WTC11 (cell line): Measurements from ENCODE around the gene BEGAIN. TPM values are rescaled to one million over a fixed set of nuclear protein-coding genes. Genes with fewer than 3 reads are reported as not detected.

ENCODE experiments used
- ATAC-seq: fragments of 200-7000 bp; cut with Tn5 transposase; 2 replicates; pipeline ENCODE4 v1.10.0; 2021; ENCODE audit warnings: mild to moderate bottlenecking, moderate library complexity
- CTCF ChIA-PET: fragments of 300-600 bp; sonication (Branson Sonifier 250); formaldehyde crosslinking; loops from one replicate; lab custom pipeline; 2021; ENCODE audit warnings: antibody characterized with exemption; lab: Charles Lee
- POLR2A ChIA-PET: fragments of 350-600 bp; sonication (Branson Sonifier 250); formaldehyde crosslinking; loops from one replicate; lab custom pipeline; 2021; ENCODE audit warnings: antibody characterized with exemption; lab: Charles Lee
- DNase-seq: peaks from one replicate; pipeline ENCODE4 v3.0.0; 2021; ENCODE audit warnings: low spot score
- H3K27ac Mint-ChIP-seq: 2 replicates; pipeline ENCODE4 v1.8.0; 2021; ENCODE audit warnings: mixed read lengths
- H3K27me3 Mint-ChIP-seq: 2 replicates; pipeline ENCODE4 v1.8.0; 2021; ENCODE audit warnings: low read depth, mild to moderate bottlenecking, moderate library complexity, mixed read lengths
- H3K36me3 Mint-ChIP-seq: 2 replicates; pipeline ENCODE4 v1.8.0; 2021; ENCODE audit warnings: mixed read lengths
- H3K4me1 Mint-ChIP-seq: 2 replicates; pipeline ENCODE4 v1.8.0; 2022; ENCODE audit warnings: mixed read lengths
- H3K4me3 Mint-ChIP-seq: 2 replicates; pipeline ENCODE4 v1.8.0; 2021; ENCODE audit warnings: mild to moderate bottlenecking, moderate library complexity, mixed read lengths
- H3K9me3 Mint-ChIP-seq: 2 replicates; pipeline ENCODE4 v1.8.0; 2021; ENCODE audit warnings: mixed read lengths
- CBFB ChIP-seq: sonication (generic); formaldehyde crosslinking; IDR thresholded peaks from 2 replicates; pipeline ENCODE4 v1.8.1; 2022; ENCODE audit warnings: mild to moderate bottlenecking, low read depth, missing genetic modification reagents
- CREM ChIP-seq: sonication (generic); formaldehyde crosslinking; IDR thresholded peaks from 2 replicates; pipeline ENCODE4 v1.8.1; 2022; ENCODE audit warnings: mild to moderate bottlenecking, missing genetic modification reagents, moderate library complexity
- FOXP1 ChIP-seq: sonication (generic); formaldehyde crosslinking; IDR thresholded peaks from 2 replicates; pipeline ENCODE4 v1.8.0; 2022; ENCODE audit warnings: missing genetic modification reagents, mild to moderate bottlenecking, moderate library complexity, borderline replicate concordance
- GABPB1 ChIP-seq: sonication (generic); formaldehyde crosslinking; IDR thresholded peaks from 2 replicates; pipeline ENCODE4 v1.8.1; 2023; ENCODE audit warnings: mild to moderate bottlenecking, missing genetic modification reagents
- GRHL2 ChIP-seq: fragments of 250-450 bp; sonication (Bioruptor Pico); IDR thresholded peaks from 2 replicates; pipeline ENCODE4 v1.8.0; 2022; ENCODE audit warnings: mild to moderate bottlenecking, moderate library complexity; ENCODE audit not compliant: insufficient replicate concordance, severe bottlenecking
- JAZF1 ChIP-seq: fragments of 250-450 bp; sonication (Bioruptor Pico); IDR thresholded peaks from 2 replicates; pipeline ENCODE4 v1.9.0; 2021; ENCODE audit warnings: moderate library complexity, mild to moderate bottlenecking, inconsistent platforms
- NFYB ChIP-seq: sonication (generic); formaldehyde crosslinking; conservative IDR thresholded peaks from 2 replicates; pipeline ENCODE4 v1.8.0; 2022; ENCODE audit warnings: low read depth, missing genetic modification reagents
- RELA ChIP-seq: sonication (generic); formaldehyde crosslinking; IDR thresholded peaks from 2 replicates; pipeline ENCODE4 v1.8.1; 2022; ENCODE audit warnings: missing genetic modification reagents, mild to moderate bottlenecking, borderline replicate concordance
- SOX15 ChIP-seq: fragments of 250-450 bp; sonication (Bioruptor Pico); IDR thresholded peaks from 2 replicates; pipeline ENCODE4 v1.9.0; 2021; ENCODE audit warnings: mild to moderate bottlenecking
- TCF7 ChIP-seq: sonication (generic); formaldehyde crosslinking; IDR thresholded peaks from 2 replicates; pipeline ENCODE4 v1.8.0; 2022; ENCODE audit warnings: mild to moderate bottlenecking, low read depth, missing genetic modification reagents, moderate library complexity
- TEAD1 ChIP-seq: sonication (generic); formaldehyde crosslinking; IDR thresholded peaks from 2 replicates; pipeline ENCODE4 v1.8.0; 2022; ENCODE audit warnings: mild to moderate bottlenecking, missing genetic modification reagents
- ZNF138 ChIP-seq: sonication (generic); formaldehyde crosslinking; conservative IDR thresholded peaks from 2 replicates; pipeline ENCODE4 v1.8.1; 2022; ENCODE audit warnings: mild to moderate bottlenecking, moderate library complexity, missing genetic modification reagents
- ZNF219 ChIP-seq: sonication (generic); formaldehyde crosslinking; IDR thresholded peaks from 2 replicates; pipeline ENCODE4 v1.8.0; 2023; ENCODE audit warnings: missing genetic modification reagents, mild to moderate bottlenecking, borderline replicate concordance
- ZNF232 ChIP-seq: sonication (generic); formaldehyde crosslinking; IDR thresholded peaks from 2 replicates; pipeline ENCODE4 v1.8.0; 2022; ENCODE audit warnings: mild to moderate bottlenecking, missing genetic modification reagents
- ZNF317 ChIP-seq: sonication (generic); formaldehyde crosslinking; IDR thresholded peaks from 2 replicates; pipeline ENCODE4 v1.8.1; 2023; ENCODE audit warnings: low read depth, mild to moderate bottlenecking, moderate library complexity, missing genetic modification reagents, borderline replicate concordance
- total RNA-seq: library from RNA; stranded (reverse); gene quantifications from 3 replicates; pipeline ENCODE4 v1.2.3, GENCODE V29; 2021
- TF ChIP-seq, protein P1 (sequence below): sonication (generic); formaldehyde crosslinking; IDR thresholded peaks from 2 replicates; pipeline ENCODE4 v1.8.1; 2023; ENCODE audit warnings: mild to moderate bottlenecking, moderate library complexity, missing genetic modification reagents
- TF ChIP-seq, protein P2 (sequence below): fragments of 250-450 bp; sonication (Bioruptor Pico); IDR thresholded peaks from 2 replicates; pipeline ENCODE4 v1.9.0; 2021; ENCODE audit warnings: mild to moderate bottlenecking
- TF ChIP-seq, protein P3 (sequence below): sonication (generic); formaldehyde crosslinking; IDR thresholded peaks from 2 replicates; pipeline ENCODE4 v1.8.1; 2023; ENCODE audit warnings: mild to moderate bottlenecking, missing genetic modification reagents, moderate library complexity
- TF ChIP-seq, protein P4 (sequence below): sonication (generic); formaldehyde crosslinking; IDR thresholded peaks from 2 replicates; pipeline ENCODE4 v1.8.1; 2022; ENCODE audit warnings: missing genetic modification reagents, borderline replicate concordance
- TF ChIP-seq, protein P5 (sequence below): sonication (generic); formaldehyde crosslinking; IDR thresholded peaks from 2 replicates; pipeline ENCODE4 v1.8.0; 2023; ENCODE audit warnings: missing genetic modification reagents, mild to moderate bottlenecking, borderline replicate concordance
- TF ChIP-seq, protein P6 (sequence below): fragments of 250-450 bp; sonication (Bioruptor Pico); IDR thresholded peaks from 2 replicates; pipeline ENCODE4 v1.9.0; 2021; ENCODE audit warnings: mild to moderate bottlenecking
- TF ChIP-seq, protein P7 (sequence below): fragments of 250-450 bp; sonication (Bioruptor Pico); IDR thresholded peaks from 2 replicates; pipeline ENCODE4 v1.9.0; 2021; ENCODE audit warnings: moderate library complexity, mild to moderate bottlenecking, inconsistent platforms, borderline replicate concordance
- TF ChIP-seq, protein P8 (sequence below): sonication (generic); formaldehyde crosslinking; IDR thresholded peaks from 2 replicates; pipeline ENCODE4 v1.8.1; 2022; ENCODE audit warnings: mild to moderate bottlenecking, missing genetic modification reagents, moderate library complexity, borderline replicate concordance

BEGAIN gene
- total RNA-seq, 1 experiment from 2014 or later: 1.3 TPM

DNA sequence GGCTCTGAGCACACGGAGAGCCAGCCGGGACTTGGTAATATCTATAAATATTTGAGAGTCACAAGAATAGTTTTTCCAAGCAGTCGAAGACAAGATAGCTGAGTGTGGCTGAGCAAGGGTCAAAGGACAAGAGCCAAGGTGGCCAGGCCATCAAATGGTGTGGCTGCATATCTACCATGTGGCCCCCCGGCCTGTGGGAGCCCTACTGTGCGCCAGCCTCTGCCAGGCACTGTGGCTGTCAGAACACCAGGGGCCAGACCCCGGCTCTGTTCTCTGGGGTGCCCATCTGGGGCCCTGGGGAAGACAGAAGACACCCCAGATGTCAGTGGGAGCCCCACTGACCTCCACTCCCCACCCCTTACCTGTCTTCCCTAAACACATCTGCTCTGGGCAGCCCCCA is 22.7 kb downstream of the BEGAIN start (continued):
- TF ChIP-seq, protein P1, sequence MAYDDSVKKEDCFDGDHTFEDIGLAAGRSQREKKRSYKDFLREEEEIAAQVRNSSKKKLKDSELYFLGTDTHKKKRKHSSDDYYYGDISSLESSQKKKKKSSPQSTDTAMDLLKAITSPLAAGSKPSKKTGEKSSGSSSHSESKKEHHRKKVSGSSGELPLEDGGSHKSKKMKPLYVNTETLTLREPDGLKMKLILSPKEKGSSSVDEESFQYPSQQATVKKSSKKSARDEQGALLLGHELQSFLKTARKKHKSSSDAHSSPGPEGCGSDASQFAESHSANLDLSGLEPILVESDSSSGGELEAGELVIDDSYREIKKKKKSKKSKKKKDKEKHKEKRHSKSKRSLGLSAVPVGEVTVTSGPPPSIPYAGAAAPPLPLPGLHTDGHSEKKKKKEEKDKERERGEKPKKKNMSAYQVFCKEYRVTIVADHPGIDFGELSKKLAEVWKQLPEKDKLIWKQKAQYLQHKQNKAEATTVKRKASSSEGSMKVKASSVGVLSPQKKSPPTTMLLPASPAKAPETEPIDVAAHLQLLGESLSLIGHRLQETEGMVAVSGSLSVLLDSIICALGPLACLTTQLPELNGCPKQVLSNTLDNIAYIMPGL: no peak
- TF ChIP-seq, protein P2, sequence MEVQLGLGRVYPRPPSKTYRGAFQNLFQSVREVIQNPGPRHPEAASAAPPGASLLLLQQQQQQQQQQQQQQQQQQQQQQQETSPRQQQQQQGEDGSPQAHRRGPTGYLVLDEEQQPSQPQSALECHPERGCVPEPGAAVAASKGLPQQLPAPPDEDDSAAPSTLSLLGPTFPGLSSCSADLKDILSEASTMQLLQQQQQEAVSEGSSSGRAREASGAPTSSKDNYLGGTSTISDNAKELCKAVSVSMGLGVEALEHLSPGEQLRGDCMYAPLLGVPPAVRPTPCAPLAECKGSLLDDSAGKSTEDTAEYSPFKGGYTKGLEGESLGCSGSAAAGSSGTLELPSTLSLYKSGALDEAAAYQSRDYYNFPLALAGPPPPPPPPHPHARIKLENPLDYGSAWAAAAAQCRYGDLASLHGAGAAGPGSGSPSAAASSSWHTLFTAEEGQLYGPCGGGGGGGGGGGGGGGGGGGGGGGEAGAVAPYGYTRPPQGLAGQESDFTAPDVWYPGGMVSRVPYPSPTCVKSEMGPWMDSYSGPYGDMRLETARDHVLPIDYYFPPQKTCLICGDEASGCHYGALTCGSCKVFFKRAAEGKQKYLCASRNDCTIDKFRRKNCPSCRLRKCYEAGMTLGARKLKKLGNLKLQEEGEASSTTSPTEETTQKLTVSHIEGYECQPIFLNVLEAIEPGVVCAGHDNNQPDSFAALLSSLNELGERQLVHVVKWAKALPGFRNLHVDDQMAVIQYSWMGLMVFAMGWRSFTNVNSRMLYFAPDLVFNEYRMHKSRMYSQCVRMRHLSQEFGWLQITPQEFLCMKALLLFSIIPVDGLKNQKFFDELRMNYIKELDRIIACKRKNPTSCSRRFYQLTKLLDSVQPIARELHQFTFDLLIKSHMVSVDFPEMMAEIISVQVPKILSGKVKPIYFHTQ (CRISPR knock-in tag): no peak
- TF ChIP-seq ZNF138 (CRISPR knock-in tag) (no peak), CREM (no peak), ZNF232 (CRISPR knock-in tag) (no peak)

DNA sequence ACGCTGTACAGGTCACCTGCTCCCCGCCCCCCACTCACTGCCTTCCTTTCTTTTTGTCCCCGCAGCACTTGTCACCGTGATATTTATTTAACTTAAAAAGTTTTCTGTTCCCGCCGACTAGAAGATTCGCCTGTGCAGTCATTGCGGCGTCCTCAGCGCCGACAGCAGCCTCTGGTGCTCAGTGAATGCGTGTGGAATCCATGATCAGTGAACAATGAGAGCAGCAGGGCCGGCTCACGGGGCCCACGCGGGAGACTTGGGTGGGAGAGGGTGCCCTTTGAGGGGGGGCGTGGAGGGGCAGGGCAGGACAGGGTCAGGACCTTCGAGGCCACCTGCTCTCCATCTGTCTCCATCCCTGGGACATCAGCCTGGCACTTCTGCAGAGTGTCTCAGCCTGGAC is 24.5 kb downstream of the BEGAIN start:
- H3K27ac Mint-ChIP-seq: no peak overlapping the region
- DNase-seq: no peak
- ChIA-PET CTCF (interaction anchor here (1.5 kb wide), 1 partner anchor 83 kb away, joined by 4 read pairs; no protein-coding TSS in a partner anchor), POLR2A (no interaction called here)
- TF ChIP-seq RELA (CRISPR knock-in tag): no peak
- TF ChIP-seq FOXP1 (CRISPR knock-in tag): no peak
- no peak for TF ChIP-seq TCF7 (CRISPR knock-in tag)
- TF ChIP-seq CBFB: no peak
- TF ChIP-seq, protein P3, sequence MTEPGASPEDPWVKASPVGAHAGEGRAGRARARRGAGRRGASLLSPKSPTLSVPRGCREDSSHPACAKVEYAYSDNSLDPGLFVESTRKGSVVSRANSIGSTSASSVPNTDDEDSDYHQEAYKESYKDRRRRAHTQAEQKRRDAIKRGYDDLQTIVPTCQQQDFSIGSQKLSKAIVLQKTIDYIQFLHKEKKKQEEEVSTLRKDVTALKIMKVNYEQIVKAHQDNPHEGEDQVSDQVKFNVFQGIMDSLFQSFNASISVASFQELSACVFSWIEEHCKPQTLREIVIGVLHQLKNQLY: no peak
- TF ChIP-seq, protein P4, sequence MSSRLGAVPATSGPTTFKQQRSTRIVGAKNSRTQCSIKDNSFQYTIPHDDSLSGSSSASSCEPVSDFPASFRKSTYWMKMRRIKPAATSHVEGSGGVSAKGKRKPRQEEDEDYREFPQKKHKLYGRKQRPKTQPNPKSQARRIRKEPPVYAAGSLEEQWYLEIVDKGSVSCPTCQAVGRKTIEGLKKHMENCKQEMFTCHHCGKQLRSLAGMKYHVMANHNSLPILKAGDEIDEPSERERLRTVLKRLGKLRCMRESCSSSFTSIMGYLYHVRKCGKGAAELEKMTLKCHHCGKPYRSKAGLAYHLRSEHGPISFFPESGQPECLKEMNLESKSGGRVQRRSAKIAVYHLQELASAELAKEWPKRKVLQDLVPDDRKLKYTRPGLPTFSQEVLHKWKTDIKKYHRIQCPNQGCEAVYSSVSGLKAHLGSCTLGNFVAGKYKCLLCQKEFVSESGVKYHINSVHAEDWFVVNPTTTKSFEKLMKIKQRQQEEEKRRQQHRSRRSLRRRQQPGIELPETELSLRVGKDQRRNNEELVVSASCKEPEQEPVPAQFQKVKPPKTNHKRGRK: no peak
- TF ChIP-seq, protein P5, sequence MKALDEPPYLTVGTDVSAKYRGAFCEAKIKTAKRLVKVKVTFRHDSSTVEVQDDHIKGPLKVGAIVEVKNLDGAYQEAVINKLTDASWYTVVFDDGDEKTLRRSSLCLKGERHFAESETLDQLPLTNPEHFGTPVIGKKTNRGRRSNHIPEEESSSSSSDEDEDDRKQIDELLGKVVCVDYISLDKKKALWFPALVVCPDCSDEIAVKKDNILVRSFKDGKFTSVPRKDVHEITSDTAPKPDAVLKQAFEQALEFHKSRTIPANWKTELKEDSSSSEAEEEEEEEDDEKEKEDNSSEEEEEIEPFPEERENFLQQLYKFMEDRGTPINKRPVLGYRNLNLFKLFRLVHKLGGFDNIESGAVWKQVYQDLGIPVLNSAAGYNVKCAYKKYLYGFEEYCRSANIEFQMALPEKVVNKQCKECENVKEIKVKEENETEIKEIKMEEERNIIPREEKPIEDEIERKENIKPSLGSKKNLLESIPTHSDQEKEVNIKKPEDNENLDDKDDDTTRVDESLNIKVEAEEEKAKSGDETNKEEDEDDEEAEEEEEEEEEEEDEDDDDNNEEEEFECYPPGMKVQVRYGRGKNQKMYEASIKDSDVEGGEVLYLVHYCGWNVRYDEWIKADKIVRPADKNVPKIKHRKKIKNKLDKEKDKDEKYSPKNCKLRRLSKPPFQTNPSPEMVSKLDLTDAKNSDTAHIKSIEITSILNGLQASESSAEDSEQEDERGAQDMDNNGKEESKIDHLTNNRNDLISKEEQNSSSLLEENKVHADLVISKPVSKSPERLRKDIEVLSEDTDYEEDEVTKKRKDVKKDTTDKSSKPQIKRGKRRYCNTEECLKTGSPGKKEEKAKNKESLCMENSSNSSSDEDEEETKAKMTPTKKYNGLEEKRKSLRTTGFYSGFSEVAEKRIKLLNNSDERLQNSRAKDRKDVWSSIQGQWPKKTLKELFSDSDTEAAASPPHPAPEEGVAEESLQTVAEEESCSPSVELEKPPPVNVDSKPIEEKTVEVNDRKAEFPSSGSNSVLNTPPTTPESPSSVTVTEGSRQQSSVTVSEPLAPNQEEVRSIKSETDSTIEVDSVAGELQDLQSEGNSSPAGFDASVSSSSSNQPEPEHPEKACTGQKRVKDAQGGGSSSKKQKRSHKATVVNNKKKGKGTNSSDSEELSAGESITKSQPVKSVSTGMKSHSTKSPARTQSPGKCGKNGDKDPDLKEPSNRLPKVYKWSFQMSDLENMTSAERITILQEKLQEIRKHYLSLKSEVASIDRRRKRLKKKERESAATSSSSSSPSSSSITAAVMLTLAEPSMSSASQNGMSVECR: no peak
- TF ChIP-seq ZNF317 (CRISPR knock-in tag): no peak
- no peak for TF ChIP-seq ZNF219 (CRISPR knock-in tag)
- no peak for TF ChIP-seq SOX15 (CRISPR knock-in tag)
- TF ChIP-seq, protein P6, sequence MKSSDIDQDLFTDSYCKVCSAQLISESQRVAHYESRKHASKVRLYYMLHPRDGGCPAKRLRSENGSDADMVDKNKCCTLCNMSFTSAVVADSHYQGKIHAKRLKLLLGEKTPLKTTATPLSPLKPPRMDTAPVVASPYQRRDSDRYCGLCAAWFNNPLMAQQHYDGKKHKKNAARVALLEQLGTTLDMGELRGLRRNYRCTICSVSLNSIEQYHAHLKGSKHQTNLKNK: no peak
- no peak for TF ChIP-seq NFYB (CRISPR knock-in tag)
- TF ChIP-seq GABPB1 (CRISPR knock-in tag): no peak
- no peak for TF ChIP-seq JAZF1
- TF ChIP-seq TEAD1: no peak
- TF ChIP-seq, protein P7, sequence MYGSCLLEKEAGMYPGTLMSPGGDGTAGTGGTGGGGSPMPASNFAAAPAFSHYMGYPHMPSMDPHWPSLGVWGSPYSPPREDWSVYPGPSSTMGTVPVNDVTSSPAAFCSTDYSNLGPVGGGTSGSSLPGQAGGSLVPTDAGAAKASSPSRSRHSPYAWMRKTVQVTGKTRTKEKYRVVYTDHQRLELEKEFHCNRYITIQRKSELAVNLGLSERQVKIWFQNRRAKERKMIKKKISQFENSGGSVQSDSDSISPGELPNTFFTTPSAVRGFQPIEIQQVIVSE (CRISPR knock-in tag): no peak
- TF ChIP-seq GRHL2 (CRISPR knock-in tag): no peak
- TF ChIP-seq, protein P8, sequence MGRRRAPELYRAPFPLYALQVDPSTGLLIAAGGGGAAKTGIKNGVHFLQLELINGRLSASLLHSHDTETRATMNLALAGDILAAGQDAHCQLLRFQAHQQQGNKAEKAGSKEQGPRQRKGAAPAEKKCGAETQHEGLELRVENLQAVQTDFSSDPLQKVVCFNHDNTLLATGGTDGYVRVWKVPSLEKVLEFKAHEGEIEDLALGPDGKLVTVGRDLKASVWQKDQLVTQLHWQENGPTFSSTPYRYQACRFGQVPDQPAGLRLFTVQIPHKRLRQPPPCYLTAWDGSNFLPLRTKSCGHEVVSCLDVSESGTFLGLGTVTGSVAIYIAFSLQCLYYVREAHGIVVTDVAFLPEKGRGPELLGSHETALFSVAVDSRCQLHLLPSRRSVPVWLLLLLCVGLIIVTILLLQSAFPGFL (CRISPR knock-in tag): no peak
- H3K9me3 Mint-ChIP-seq: no peaks in the 10 kb centered on the region
- no peaks in the 10 kb centered on the region for H3K4me1 Mint-ChIP-seq
- ATAC-seq: no peak
- no peak overlapping the region for H3K4me3 Mint-ChIP-seq
- H3K27me3 Mint-ChIP-seq: peaks cover 25% of the 10 kb centered on the region
- no peaks in the 10 kb centered on the region for H3K36me3 Mint-ChIP-seq
